Mesendoderm (in vitro differentiated cells): ENCODE measurements around the gene QRFP.

Experiments used
- DNase-seq: peaks from one replicate; pipeline ENCODE4 v3.0.0; 2013
- H2AK5ac ChIP-seq: 2 replicates; pipeline ENCODE4 v1.6.1; 2013; ENCODE audit warnings: low read length, inconsistent platforms
- H2BK120ac ChIP-seq: 2 replicates; pipeline ENCODE4 v1.6.1; 2013; ENCODE audit warnings: low read depth, mild to moderate bottlenecking, low read length, moderate library complexity, mixed read lengths
- H2BK15ac ChIP-seq: replicated peaks from 2 replicates; pipeline ENCODE4 v1.6.1; 2013; ENCODE audit warnings: low read depth, mild to moderate bottlenecking, moderate library complexity
- H2BK5ac ChIP-seq: 2 replicates; pipeline ENCODE4 v1.6.1; 2013; ENCODE audit warnings: low read length, inconsistent platforms
- H3K18ac ChIP-seq: 2 replicates; pipeline ENCODE4 v1.6.1; 2013; ENCODE audit warnings: mild to moderate bottlenecking, low read length, mixed read lengths
- H3K23ac ChIP-seq: one replicate; pipeline ENCODE4 v1.6.1; 2013; ENCODE audit warnings: low read length
- H3K27ac ChIP-seq: 2 replicates; pipeline ENCODE4 v1.5.1; 2013; ENCODE audit warnings: low read depth, mild to moderate bottlenecking, inconsistent platforms, low read length, moderate library complexity
- H3K27me3 ChIP-seq: 2 replicates; pipeline ENCODE4 v1.6.1; 2013; ENCODE audit warnings: low read length, control low read depth, mild to moderate bottlenecking, inconsistent platforms; ENCODE audit not compliant: insufficient read depth, poor library complexity
- H3K36me3 ChIP-seq: 2 replicates; pipeline ENCODE4 v1.6.1; 2013; ENCODE audit warnings: low read length, inconsistent platforms; ENCODE audit not compliant: control insufficient read depth, insufficient read depth
- H3K4ac ChIP-seq: one replicate; pipeline ENCODE4 v1.6.1; 2013; ENCODE audit warnings: low read depth, mild to moderate bottlenecking, low read length, moderate library complexity
- H3K4me1 ChIP-seq: 2 replicates; pipeline ENCODE4 v1.6.1; 2013; ENCODE audit warnings: low read depth, low read length, inconsistent platforms; ENCODE audit not compliant: control insufficient read depth
- H3K4me2 ChIP-seq: 2 replicates; pipeline ENCODE4 v1.6.1; 2013; ENCODE audit warnings: low read length
- H3K4me3 ChIP-seq: 2 replicates; pipeline ENCODE4 v1.5.1; 2013; ENCODE audit warnings: mild to moderate bottlenecking, low read length
- H3K56ac ChIP-seq: one replicate; pipeline ENCODE4 v1.6.1; 2013; ENCODE audit warnings: low read length
- H3K79me1 ChIP-seq: 2 replicates; pipeline ENCODE4 v1.6.1; 2013; ENCODE audit warnings: low read length, inconsistent platforms
- H3K79me2 ChIP-seq: 2 replicates; pipeline ENCODE4 v1.6.1; 2013; ENCODE audit warnings: mild to moderate bottlenecking, low read length; ENCODE audit not compliant: control insufficient read depth, insufficient read depth
- H3K9ac ChIP-seq: 2 replicates; pipeline ENCODE4 v1.6.1; 2013; ENCODE audit warnings: low read length, inconsistent platforms
- H4K5ac ChIP-seq: one replicate; pipeline ENCODE4 v1.6.1; 2013; ENCODE audit warnings: low read length
- H4K8ac ChIP-seq: one replicate; pipeline ENCODE4 v1.6.1; 2013; ENCODE audit warnings: low read depth, mild to moderate bottlenecking, control low read depth, low read length, moderate library complexity
- WGBS: extraction: QIAGEN DNeasy Blood & Tissue Kit; methylation state at CpG from one replicate; pipeline ENCODE4 v1.1.7; 2013; ENCODE audit warnings: low lambda C conversion rate, missing lambda C conversion rate; ENCODE audit not compliant: insufficient coverage; ENCODE audit errors: extremely low coverage; 5-methylcytosine and 5-hydroxymethylcytosine counted together

The QRFP gene

GRCh38 chr9:130894546-130894945, 2.1 kb downstream of the QRFP start:
- no peak overlapping the region for H3K4me2 ChIP-seq
- no peaks in the 10 kb centered on the region for H3K4me1 ChIP-seq
- no peak for DNase-seq
- no CpG with 5 or more reads among the region's 7 CpGs for WGBS
- no peaks in the 10 kb centered on the region for H3K79me2 ChIP-seq
- H3K27me3 ChIP-seq: no peaks in the 10 kb centered on the region
- H3K4me3 ChIP-seq: no peak overlapping the region
- no peak overlapping the region for H3K18ac ChIP-seq
- no peak overlapping the region for H2BK5ac ChIP-seq
- H3K27ac ChIP-seq: no peak overlapping the region
- no peak overlapping the region for H2AK5ac ChIP-seq
- no peak overlapping the region for H4K8ac ChIP-seq
- H2BK15ac ChIP-seq: no peak overlapping the region
- no peak overlapping the region for H4K5ac ChIP-seq
- no peak overlapping the region for H2BK120ac ChIP-seq
- no peak overlapping the region for H3K9ac ChIP-seq
- no peak overlapping the region for H3K4ac ChIP-seq
- no peaks in the 10 kb centered on the region for H3K79me1 ChIP-seq
- H3K23ac ChIP-seq: no peak overlapping the region
- H3K56ac ChIP-seq: no peak overlapping the region
- no peaks in the 10 kb centered on the region for H3K36me3 ChIP-seq

- Histone ChIP-seq H3K9ac (no peak overlapping the region), H2BK15ac (no peak overlapping the region), H3K27ac (no peak overlapping the region), H2BK5ac (no peak overlapping the region), H3K23ac (no peak overlapping the region), H3K4me1 (no peaks in the 10 kb centered on the region), H2AK5ac (no peak overlapping the region), H3K4me2 (no peak overlapping the region), H3K4ac (no peak overlapping the region), H3K79me1 (no peaks in the 10 kb centered on the region), H3K4me3 (no peak overlapping the region), H3K56ac (no peak overlapping the region), H3K18ac (no peak overlapping the region), H3K27me3 (no peaks in the 10 kb centered on the region), H3K36me3 (peaks cover under 1% of the 10 kb centered on the region), H3K79me2 (no peaks in the 10 kb centered on the region), H4K5ac (no peak overlapping the region), H2BK120ac (no peak overlapping the region), H4K8ac (no peak overlapping the region)
- WGBS: no CpG with 5 or more reads among the region's 34 CpGs
- peak; percentile 31 for DNase-seq
Observed at GRCh38 chr9:130893341-130894101, 3.1 kb downstream of the QRFP start.

DNA sequence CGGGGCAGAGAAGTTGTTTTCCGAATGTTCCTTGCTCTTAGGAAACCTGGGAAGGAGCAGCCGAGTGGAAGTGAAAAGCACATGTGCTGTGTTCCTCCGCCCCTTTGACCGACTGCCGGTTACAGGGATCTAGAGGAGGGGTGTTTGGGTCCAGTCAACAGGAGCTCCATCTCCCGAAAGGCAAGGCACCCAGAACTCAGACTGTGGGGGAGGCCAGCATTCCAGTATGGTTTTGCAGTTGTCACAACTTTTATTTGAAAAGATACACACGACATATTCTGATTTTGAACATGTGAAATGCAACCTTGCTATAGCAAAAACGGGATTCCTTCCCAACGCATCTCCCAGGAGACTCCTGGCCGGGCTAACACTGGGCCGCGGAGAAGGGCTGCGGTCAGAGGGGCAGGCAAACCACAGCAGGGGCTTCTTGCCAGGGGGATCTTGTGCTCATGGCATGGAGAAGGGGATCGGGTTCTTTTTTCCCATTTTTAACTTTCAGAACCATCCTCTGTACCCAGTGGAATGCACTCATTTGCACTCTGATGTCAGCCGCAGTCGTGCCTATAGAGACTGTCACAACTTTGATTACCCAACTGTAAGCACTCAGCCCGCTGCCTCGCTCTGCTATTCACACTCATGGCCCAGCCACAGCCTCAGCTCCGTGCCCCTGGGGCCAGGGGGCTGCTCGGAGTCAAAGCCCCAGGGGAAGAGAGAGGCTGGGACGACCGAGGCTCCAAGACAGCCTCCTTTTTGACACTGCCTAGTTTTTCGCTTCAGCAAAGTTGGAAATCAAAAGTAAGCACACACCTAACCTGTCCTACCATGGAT, 3.9 kb downstream of the QRFP start:
- Histone ChIP-seq H3K36me3 (peaks cover 3% of the 10 kb centered on the region), H3K79me2 (no peaks in the 10 kb centered on the region), H3K4me3 (no peak overlapping the region), H4K8ac (no peak overlapping the region), H2BK15ac (no peak overlapping the region), H3K9ac (no peak overlapping the region), H3K18ac (no peak overlapping the region), H3K23ac (no peak overlapping the region), H3K4me2 (no peak overlapping the region), H3K27ac (no peak overlapping the region), H3K79me1 (no peaks in the 10 kb centered on the region), H3K4me1 (no peaks in the 10 kb centered on the region), H3K4ac (no peak overlapping the region), H2BK5ac (no peak overlapping the region), H3K27me3 (no peaks in the 10 kb centered on the region), H2AK5ac (no peak overlapping the region), H4K5ac (no peak overlapping the region), H3K56ac (no peak overlapping the region), H2BK120ac (no peak overlapping the region)
- no peak for DNase-seq
- no CpG with 5 or more reads among the region's 24 CpGs for WGBS

DNA sequence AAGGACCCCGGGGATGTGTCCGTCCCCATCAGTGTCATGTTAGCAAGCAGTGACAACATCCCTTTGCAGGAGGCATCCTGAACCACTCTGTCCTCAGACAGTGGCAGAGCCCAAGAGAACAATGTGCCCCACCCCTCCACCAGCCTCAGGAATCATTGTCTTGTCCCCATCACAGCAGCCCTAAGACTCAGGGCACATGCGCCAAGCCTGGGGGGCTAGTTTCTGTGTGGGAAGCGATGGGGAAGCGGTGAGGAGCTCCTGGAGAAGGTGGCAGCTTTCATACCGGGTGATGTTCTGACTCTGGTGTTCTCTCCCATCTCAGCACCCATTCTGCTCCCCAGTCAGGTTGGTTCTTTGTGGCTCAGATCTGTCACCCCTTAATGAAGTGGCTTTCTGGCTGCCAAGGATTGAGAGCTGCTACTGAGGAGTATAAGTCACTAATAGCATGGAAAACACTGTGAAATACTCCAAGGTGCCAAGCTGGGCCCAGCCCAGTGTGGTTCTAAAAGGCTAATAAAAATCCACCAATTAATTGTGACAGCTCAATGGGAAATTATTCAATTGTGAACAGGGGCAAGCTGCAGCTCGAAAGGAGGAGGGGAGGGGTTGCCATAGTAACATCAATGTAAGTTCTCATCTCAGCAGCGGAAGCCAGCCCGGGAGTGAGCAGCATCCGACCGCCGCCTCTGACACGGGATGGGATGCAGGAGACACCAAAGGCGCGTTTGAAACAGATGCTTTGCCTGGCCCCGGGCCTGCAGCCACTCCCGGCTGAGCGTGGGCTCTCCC, 4.7 kb downstream of the QRFP start:
- Histone ChIP-seq H2BK5ac (no peak overlapping the region), H3K4me3 (no peak overlapping the region), H2BK120ac (no peak overlapping the region), H3K79me1 (no peaks in the 10 kb centered on the region), H3K4me1 (no peaks in the 10 kb centered on the region), H4K8ac (no peak overlapping the region), H3K79me2 (no peaks in the 10 kb centered on the region), H4K5ac (no peak overlapping the region), H3K18ac (no peak overlapping the region), H2BK15ac (no peak overlapping the region), H3K4me2 (no peak overlapping the region), H3K4ac (no peak overlapping the region), H3K27ac (no peak overlapping the region), H3K56ac (no peak overlapping the region), H3K27me3 (no peaks in the 10 kb centered on the region), H3K36me3 (peaks cover 7% of the 10 kb centered on the region), H2AK5ac (no peak overlapping the region), H3K23ac (no peak overlapping the region), H3K9ac (no peak overlapping the region)
- DNase-seq: no peak
- WGBS: no CpG with 5 or more reads among the region's 18 CpGs

- Histone ChIP-seq H3K79me1 (no peaks in the 10 kb centered on the region), H3K9ac (no peak overlapping the region), H4K5ac (no peak overlapping the region), H2BK15ac (no peak overlapping the region), H3K18ac (no peak overlapping the region), H2BK120ac (no peak overlapping the region), H3K4ac (no peak overlapping the region), H3K23ac (no peak overlapping the region), H3K27me3 (no peaks in the 10 kb centered on the region), H3K4me1 (no peaks in the 10 kb centered on the region), H3K4me3 (no peak overlapping the region), H4K8ac (no peak overlapping the region), H2BK5ac (no peak overlapping the region), H3K27ac (no peak overlapping the region), H3K79me2 (no peaks in the 10 kb centered on the region), H3K36me3 (peaks cover 9% of the 10 kb centered on the region), H3K4me2 (no peak overlapping the region), H2AK5ac (no peak overlapping the region), H3K56ac (no peak overlapping the region)
- WGBS: no CpG with 5 or more reads among the region's 20 CpGs
- DNase-seq: no peak
Observed at GRCh38 chr9:130890870-130891687, 5.5 kb downstream of the QRFP start.
